Measurements from ENCODE around the gene LAMC1.
A peak's percentile ranks its signal among the peaks of the same experiment; 100 is the strongest.

LAMC1 gene

DNA sequence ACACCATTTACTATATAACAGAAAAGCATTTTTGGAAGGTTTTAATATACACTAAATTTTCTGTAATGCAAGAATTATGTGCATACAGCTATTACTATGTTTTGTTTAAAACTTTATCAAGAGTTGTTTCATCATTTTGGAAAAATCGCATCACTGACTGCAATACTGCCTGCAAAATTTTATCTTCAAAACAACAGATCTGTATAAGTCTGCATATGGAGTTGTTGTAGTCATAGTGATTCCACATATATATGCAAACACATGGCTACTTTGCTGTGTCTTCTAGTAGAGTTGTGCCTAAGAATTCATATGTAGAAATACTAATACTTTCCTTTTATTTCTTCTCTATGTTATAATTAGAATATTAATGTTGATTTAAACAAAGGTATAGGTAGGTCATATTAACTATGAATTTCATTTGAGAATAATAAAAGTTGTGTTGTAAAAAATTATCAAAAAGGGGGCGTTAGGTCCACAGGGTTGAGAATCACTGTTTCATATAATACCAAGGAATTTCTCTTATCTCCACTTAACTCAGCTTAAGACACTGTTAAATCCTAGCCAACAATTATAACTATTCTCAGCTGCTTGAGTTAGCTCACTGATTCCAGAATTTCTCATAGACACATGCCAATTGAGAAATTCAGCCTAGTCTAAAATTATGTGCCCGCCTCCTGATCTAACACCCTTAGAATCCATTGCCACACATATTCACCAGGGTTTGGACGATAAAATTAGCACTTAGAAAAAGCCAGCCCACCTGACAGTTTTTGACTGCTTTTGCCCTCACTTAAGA is 22.9 kb upstream of the LAMC1 start:
- TF ChIP-seq, protein P1, sequence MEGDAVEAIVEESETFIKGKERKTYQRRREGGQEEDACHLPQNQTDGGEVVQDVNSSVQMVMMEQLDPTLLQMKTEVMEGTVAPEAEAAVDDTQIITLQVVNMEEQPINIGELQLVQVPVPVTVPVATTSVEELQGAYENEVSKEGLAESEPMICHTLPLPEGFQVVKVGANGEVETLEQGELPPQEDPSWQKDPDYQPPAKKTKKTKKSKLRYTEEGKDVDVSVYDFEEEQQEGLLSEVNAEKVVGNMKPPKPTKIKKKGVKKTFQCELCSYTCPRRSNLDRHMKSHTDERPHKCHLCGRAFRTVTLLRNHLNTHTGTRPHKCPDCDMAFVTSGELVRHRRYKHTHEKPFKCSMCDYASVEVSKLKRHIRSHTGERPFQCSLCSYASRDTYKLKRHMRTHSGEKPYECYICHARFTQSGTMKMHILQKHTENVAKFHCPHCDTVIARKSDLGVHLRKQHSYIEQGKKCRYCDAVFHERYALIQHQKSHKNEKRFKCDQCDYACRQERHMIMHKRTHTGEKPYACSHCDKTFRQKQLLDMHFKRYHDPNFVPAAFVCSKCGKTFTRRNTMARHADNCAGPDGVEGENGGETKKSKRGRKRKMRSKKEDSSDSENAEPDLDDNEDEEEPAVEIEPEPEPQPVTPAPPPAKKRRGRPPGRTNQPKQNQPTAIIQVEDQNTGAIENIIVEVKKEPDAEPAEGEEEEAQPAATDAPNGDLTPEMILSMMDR (conservative IDR thresholded peaks at IDR 0.05; ENCODE audit: control insufficient read depth, insufficient read depth, low read depth, low read length) = no peak
- H3K4me3 ChIP-seq (ENCODE audit: control insufficient read depth, low read depth, low read length) = no peak overlapping the region
- DNase-seq (ENCODE audit: low read depth) = no peak

DNA sequence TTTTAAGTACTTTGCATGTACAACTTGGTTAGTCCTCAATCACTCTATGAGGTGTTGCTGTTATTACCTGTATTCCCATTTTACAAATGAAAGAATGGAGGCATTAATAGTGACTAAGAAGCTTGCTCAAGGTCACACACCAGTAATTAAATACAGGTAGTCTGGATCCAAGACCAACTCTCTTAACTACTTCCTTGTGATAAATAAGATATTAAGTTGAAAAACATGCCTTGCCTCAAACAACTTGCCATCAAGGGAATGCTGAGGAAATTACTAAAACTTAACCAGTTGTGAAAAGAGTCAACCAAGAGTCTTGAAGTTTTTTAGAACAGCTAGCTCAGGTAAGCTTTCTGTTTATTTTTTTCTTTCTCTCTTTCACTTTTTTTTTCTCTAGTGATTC is 21.0 kb upstream of the LAMC1 start:
- TF ChIP-seq, protein P1 (conservative IDR thresholded peaks at IDR 0.05; ENCODE audit: control insufficient read depth, insufficient read depth, low read depth, low read length) = no peak
- H3K4me3 ChIP-seq (ENCODE audit: control insufficient read depth, low read depth, low read length) = no peak overlapping the region
- DNase-seq (ENCODE audit: low read depth) = no peak

- H3K4me3 ChIP-seq (ENCODE audit: control insufficient read depth, low read depth, low read length) = no peak overlapping the region
- TF ChIP-seq, protein P1 (conservative IDR thresholded peaks at IDR 0.05; ENCODE audit: control insufficient read depth, insufficient read depth, low read depth, low read length) = no peak
- DNase-seq (ENCODE audit: low read depth) = peak; percentile 65
Observed at GRCh38 chr1:183002797-183003196, 20.4 kb upstream of the LAMC1 start.

DNA sequence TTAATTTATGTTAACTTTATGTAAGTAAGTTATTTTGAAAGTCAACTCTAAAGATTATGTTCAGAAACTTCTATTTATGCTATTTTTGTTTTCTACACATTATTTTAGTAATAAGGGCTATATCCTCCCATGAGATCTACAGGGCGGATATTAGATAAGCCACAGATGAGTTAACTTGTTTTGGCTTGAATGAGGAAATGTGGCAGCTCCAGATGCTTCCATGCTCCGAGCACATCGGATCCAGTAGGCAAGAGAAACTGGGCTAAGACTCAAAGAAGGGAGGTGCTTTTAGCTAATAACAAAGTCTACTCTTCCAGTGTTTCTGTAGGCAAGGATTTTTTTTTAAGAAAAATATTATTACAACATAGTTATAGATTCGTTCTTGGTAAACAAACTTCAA is 20.0 kb upstream of the LAMC1 start:
- H3K4me3 ChIP-seq (ENCODE audit: control insufficient read depth, low read depth, low read length) = no peak overlapping the region
- TF ChIP-seq, protein P1 (conservative IDR thresholded peaks at IDR 0.05; ENCODE audit: control insufficient read depth, insufficient read depth, low read depth, low read length) = no peak
- peak; percentile 83 for DNase-seq (ENCODE audit: low read depth)

GRCh38 chr1:183004141-183004540 is 19.1 kb upstream of the LAMC1 start:
- DNase-seq (ENCODE audit: low read depth) = no peak
- no peak overlapping the region for H3K4me3 ChIP-seq (ENCODE audit: control insufficient read depth, low read depth, low read length)
- TF ChIP-seq, protein P1 (conservative IDR thresholded peaks at IDR 0.05; ENCODE audit: control insufficient read depth, insufficient read depth, low read depth, low read length) = no peak

- no peak overlapping the region for H3K4me3 ChIP-seq (ENCODE audit: control insufficient read depth, low read depth, low read length)
- TF ChIP-seq, protein P1 (conservative IDR thresholded peaks at IDR 0.05; ENCODE audit: control insufficient read depth, insufficient read depth, low read depth, low read length) = no peak
- DNase-seq (ENCODE audit: low read depth) = no peak
Observed at GRCh38 chr1:183011859-183012258, 11.4 kb upstream of the LAMC1 start.

Measured in fibroblast of mammary gland (primary cell).